ENCODE data around the gene EMC7.

- TF ChIP-seq YY1 (IDR thresholded peaks at IDR 0.05; ENCODE audit: low read depth) (no peak), MAX (IDR thresholded peaks at IDR 0.05) (no peak), REST (IDR thresholded peaks at IDR 0.05; ENCODE audit: low read depth) (no peak), EGR1 (IDR thresholded peaks at IDR 0.05) (no peak), EP300 (IDR thresholded peaks at IDR 0.05; ENCODE audit: borderline replicate concordance) (no peak), TEAD4 (IDR thresholded peaks at IDR 0.05) (no peak), RAD21 (IDR thresholded peaks at IDR 0.05; ENCODE audit: low read depth) (no peak), TAF1 (IDR thresholded peaks at IDR 0.05; ENCODE audit: low read depth) (no peak), CEBPB (IDR thresholded peaks at IDR 0.05) (no peak), FOXM1 (IDR thresholded peaks at IDR 0.05; ENCODE audit: borderline replicate concordance, low read depth) (no peak)
These were observed 45.9 kb upstream of the EMC7 start for GRCh38 chr15:34147371-34148140.

All from Ishikawa (cell line).